ENCODE measurements around the gene LRRC73.

LRRC73 gene

GRCh38 chr6:43510827-43511163, 649 bp upstream of the LRRC73 start:
- H3K36me3 ChIP-seq (ENCODE audit: insufficient read depth, low read length) = peaks cover 12% of the 10 kb centered on the region
- H3K4me3 ChIP-seq (ENCODE audit: low read depth, low read length) = peak overlapping the region; percentile 79
- peak overlapping the region; percentile 7 for H2AFZ ChIP-seq (ENCODE audit: low read length, unreplicated experiment)
- peaks cover 20% of the 10 kb centered on the region for H3K4me1 ChIP-seq (ENCODE audit: control insufficient read depth, insufficient read depth, low read length, unreplicated experiment)
- H3K79me2 ChIP-seq (ENCODE audit: control insufficient read depth, insufficient read depth, low read length, unreplicated experiment) = peaks cover 16% of the 10 kb centered on the region
- peak overlapping the region; percentile 17; the same call in 1 of the 2 replicates for H3K27ac ChIP-seq (ENCODE audit: low read depth, low read length)
- no peaks in the 10 kb centered on the region for H3K27me3 ChIP-seq (ENCODE audit: insufficient read depth, low read length)

GRCh38 chr6:43509142-43509983, 783 bp downstream of the LRRC73 start:
- no peak overlapping the region for H3K27ac ChIP-seq (ENCODE audit: low read depth, low read length)
- peaks cover 3% of the 10 kb centered on the region for H3K79me2 ChIP-seq (ENCODE audit: control insufficient read depth, insufficient read depth, low read length, unreplicated experiment)
- H3K36me3 ChIP-seq (ENCODE audit: insufficient read depth, low read length) = peaks cover under 1% of the 10 kb centered on the region
- H2AFZ ChIP-seq (ENCODE audit: low read length, unreplicated experiment) = peak overlapping the region; percentile 71
- peaks cover 6% of the 10 kb centered on the region for H3K4me1 ChIP-seq (ENCODE audit: control insufficient read depth, insufficient read depth, low read length, unreplicated experiment)
- H3K27me3 ChIP-seq (ENCODE audit: insufficient read depth, low read length) = no peaks in the 10 kb centered on the region
- peak overlapping the region; percentile 79 for H3K4me3 ChIP-seq (ENCODE audit: low read depth, low read length)

- Histone ChIP-seq H2AFZ (ENCODE audit: low read length, unreplicated experiment) (no peak overlapping the region), H3K27me3 (ENCODE audit: insufficient read depth, low read length) (no peaks in the 10 kb centered on the region), H3K4me3 (ENCODE audit: low read depth, low read length) (peak overlapping the region; percentile 79; the same call in 1 of the 2 replicates), H3K36me3 (ENCODE audit: insufficient read depth, low read length) (no peaks in the 10 kb centered on the region; the same call in none of the 2 replicates), H3K79me2 (ENCODE audit: control insufficient read depth, insufficient read depth, low read length, unreplicated experiment) (no peaks in the 10 kb centered on the region), H3K27ac (ENCODE audit: low read depth, low read length) (no peak overlapping the region), H3K4me1 (ENCODE audit: control insufficient read depth, insufficient read depth, low read length, unreplicated experiment) (peaks cover 4% of the 10 kb centered on the region)
Measured at GRCh38 chr6:43508481-43509141, 1.5 kb downstream of the LRRC73 start.

- Histone ChIP-seq H3K79me2 (ENCODE audit: control insufficient read depth, insufficient read depth, low read length, unreplicated experiment) (no peaks in the 10 kb centered on the region), H2AFZ (ENCODE audit: low read length, unreplicated experiment) (no peak overlapping the region), H3K27me3 (ENCODE audit: insufficient read depth, low read length) (no peaks in the 10 kb centered on the region), H3K27ac (ENCODE audit: low read depth, low read length) (no peak overlapping the region), H3K4me1 (ENCODE audit: control insufficient read depth, insufficient read depth, low read length, unreplicated experiment) (peaks cover 4% of the 10 kb centered on the region), H3K36me3 (ENCODE audit: insufficient read depth, low read length) (no peaks in the 10 kb centered on the region; the same call in none of the 2 replicates), H3K4me3 (ENCODE audit: low read depth, low read length) (no peak overlapping the region)
Measured at GRCh38 chr6:43506667-43507471, 3.3 kb downstream of the LRRC73 start.

GRCh38 chr6:43506171-43506570, 4.0 kb downstream of the LRRC73 start:
- H3K4me3 ChIP-seq (ENCODE audit: low read depth, low read length) = no peak overlapping the region

GRCh38 chr6:43505718-43506117, 4.4 kb downstream of the LRRC73 start:
- H3K36me3 ChIP-seq (ENCODE audit: insufficient read depth, low read length) = no peaks in the 10 kb centered on the region
- no peak overlapping the region for H3K27ac ChIP-seq (ENCODE audit: low read depth, low read length)
- no peaks in the 10 kb centered on the region for H3K27me3 ChIP-seq (ENCODE audit: insufficient read depth, low read length)
- peaks cover 3% of the 10 kb centered on the region for H3K4me1 ChIP-seq (ENCODE audit: control insufficient read depth, insufficient read depth, low read length, unreplicated experiment)
- H3K79me2 ChIP-seq (ENCODE audit: control insufficient read depth, insufficient read depth, low read length, unreplicated experiment) = no peaks in the 10 kb centered on the region
- no peak overlapping the region for H2AFZ ChIP-seq (ENCODE audit: low read length, unreplicated experiment)
- no peak overlapping the region for H3K4me3 ChIP-seq (ENCODE audit: low read depth, low read length)

More at GRCh38 chr6:43506171-43506570, 4.0 kb downstream of the LRRC73 start:
- no peak overlapping the region for H3K27ac ChIP-seq (ENCODE audit: low read depth, low read length)
- H3K4me1 ChIP-seq (ENCODE audit: control insufficient read depth, insufficient read depth, low read length, unreplicated experiment) = peaks cover 4% of the 10 kb centered on the region
- no peaks in the 10 kb centered on the region for H3K27me3 ChIP-seq (ENCODE audit: insufficient read depth, low read length)
- no peaks in the 10 kb centered on the region; the same call in 1 of the 2 replicates for H3K36me3 ChIP-seq (ENCODE audit: insufficient read depth, low read length)
- H3K79me2 ChIP-seq (ENCODE audit: control insufficient read depth, insufficient read depth, low read length, unreplicated experiment) = no peaks in the 10 kb centered on the region
- no peak overlapping the region for H2AFZ ChIP-seq (ENCODE audit: low read length, unreplicated experiment)

GRCh38 chr6:43504756-43505593, 5.2 kb downstream of the LRRC73 start:
- H3K4me3 ChIP-seq (ENCODE audit: low read depth, low read length) = no peak overlapping the region
- H3K79me2 ChIP-seq (ENCODE audit: control insufficient read depth, insufficient read depth, low read length, unreplicated experiment) = no peaks in the 10 kb centered on the region
- no peaks in the 10 kb centered on the region for H3K27me3 ChIP-seq (ENCODE audit: insufficient read depth, low read length)
- no peak overlapping the region for H3K27ac ChIP-seq (ENCODE audit: low read depth, low read length)
- H2AFZ ChIP-seq (ENCODE audit: low read length, unreplicated experiment) = no peak overlapping the region
- no peaks in the 10 kb centered on the region; the same call in 1 of the 2 replicates for H3K36me3 ChIP-seq (ENCODE audit: insufficient read depth, low read length)
- no peaks in the 10 kb centered on the region for H3K4me1 ChIP-seq (ENCODE audit: control insufficient read depth, insufficient read depth, low read length, unreplicated experiment)

GRCh38 chr6:43503443-43503842, 6.7 kb downstream of the LRRC73 start:
- Histone ChIP-seq H3K79me2 (ENCODE audit: control insufficient read depth, insufficient read depth, low read length, unreplicated experiment) (no peaks in the 10 kb centered on the region), H2AFZ (ENCODE audit: low read length, unreplicated experiment) (no peak overlapping the region), H3K27ac (ENCODE audit: low read depth, low read length) (no peak overlapping the region), H3K36me3 (ENCODE audit: insufficient read depth, low read length) (peaks cover 2% of the 10 kb centered on the region; the same call in 1 of the 2 replicates), H3K27me3 (ENCODE audit: insufficient read depth, low read length) (no peaks in the 10 kb centered on the region), H3K4me1 (ENCODE audit: control insufficient read depth, insufficient read depth, low read length, unreplicated experiment) (no peaks in the 10 kb centered on the region), H3K4me3 (ENCODE audit: low read depth, low read length) (no peak overlapping the region)

- H3K79me2 ChIP-seq (ENCODE audit: control insufficient read depth, insufficient read depth, low read length, unreplicated experiment) = peaks cover 1% of the 10 kb centered on the region
- H3K27me3 ChIP-seq (ENCODE audit: insufficient read depth, low read length) = no peaks in the 10 kb centered on the region
- no peak overlapping the region for H2AFZ ChIP-seq (ENCODE audit: low read length, unreplicated experiment)
- H3K36me3 ChIP-seq (ENCODE audit: insufficient read depth, low read length) = peaks cover 8% of the 10 kb centered on the region
- H3K4me3 ChIP-seq (ENCODE audit: low read depth, low read length) = no peak overlapping the region
- no peak overlapping the region for H3K27ac ChIP-seq (ENCODE audit: low read depth, low read length)
- no peaks in the 10 kb centered on the region for H3K4me1 ChIP-seq (ENCODE audit: control insufficient read depth, insufficient read depth, low read length, unreplicated experiment)
Measured at GRCh38 chr6:43502666-43503065, 7.5 kb downstream of the LRRC73 start.

GRCh38 chr6:43500921-43501320, 9.2 kb downstream of the LRRC73 start:
- Histone ChIP-seq H3K27ac (ENCODE audit: low read depth, low read length) (no peak overlapping the region), H3K27me3 (ENCODE audit: insufficient read depth, low read length) (no peaks in the 10 kb centered on the region), H3K4me1 (ENCODE audit: control insufficient read depth, insufficient read depth, low read length, unreplicated experiment) (peaks cover 15% of the 10 kb centered on the region), H3K4me3 (ENCODE audit: low read depth, low read length) (no peak overlapping the region), H3K36me3 (ENCODE audit: insufficient read depth, low read length) (peaks cover 8% of the 10 kb centered on the region), H3K79me2 (ENCODE audit: control insufficient read depth, insufficient read depth, low read length, unreplicated experiment) (peaks cover 6% of the 10 kb centered on the region), H2AFZ (ENCODE audit: low read length, unreplicated experiment) (no peak overlapping the region)
